Common myeloid progenitor, CD34-positive (primary cell): Measurements from ENCODE around the gene VSX2.
A peak's percentile ranks its signal among the peaks of the same experiment; 100 is the strongest.

ENCODE experiments used
- CTCF ChIA-PET: fragments of 350-600 bp; sonication (Branson Sonifier 250); formaldehyde crosslinking; loops from one replicate; lab custom pipeline; 2021; ENCODE audit warnings: antibody characterized with exemption; lab: Charles Lee
- POLR2A ChIA-PET: fragments of 350-600 bp; sonication (Branson Sonifier 250); formaldehyde crosslinking; loops from one replicate; lab custom pipeline; 2021; ENCODE audit warnings: antibody characterized with exemption; lab: Charles Lee
- DNase-seq, 3 donors: peaks; one replicate each; pipeline versions ENCODE4 v3.0.0 to v3.0.0-alpha.2; 2013
- H3K27ac ChIP-seq, 2 experiments: 1 replicate in 1 of 2; 2 replicates in 1 of 2; pipeline ENCODE4 v1.7.0; 2013; ENCODE audit warnings: inconsistent platforms in 2 of 2, low read length in 2 of 2, mild to moderate bottlenecking in 2 of 2, low read depth in 1 of 2, moderate library complexity in 1 of 2; ENCODE audit not compliant: severe bottlenecking in 2 of 2, insufficient read depth in 1 of 2, poor library complexity in 1 of 2
- H3K27me3 ChIP-seq, 5 experiments: replicated peaks in 2 of 5; 1 replicate in 3 of 5; 2 replicates in 2 of 5; pipeline versions ENCODE4 v1.6.1 to v1.7.0; 2013; ENCODE audit warnings: low read length in 4 of 5, mild to moderate bottlenecking in 2 of 5, moderate library complexity in 2 of 5, inconsistent platforms in 1 of 5; ENCODE audit not compliant: insufficient read depth in 5 of 5, control insufficient read depth in 4 of 5
- H3K36me3 ChIP-seq, 4 experiments: 1 replicate in 2 of 4; 2 replicates in 2 of 4; pipeline versions ENCODE4 v1.6.1 to v1.7.0; 2013; ENCODE audit warnings: low read length in 3 of 4, control low read depth in 1 of 4, mild to moderate bottlenecking in 1 of 4; ENCODE audit not compliant: control insufficient read depth in 4 of 4, insufficient read depth in 4 of 4
- H3K4me1 ChIP-seq, 4 experiments: 1 replicate in 3 of 4; 2 replicates in 1 of 4; pipeline versions ENCODE4 v1.6.1 to v1.7.1; 2013; ENCODE audit warnings: low read length in 3 of 4, mild to moderate bottlenecking in 3 of 4, control low read depth in 1 of 4, inconsistent platforms in 1 of 4, moderate library complexity in 1 of 4; ENCODE audit not compliant: control insufficient read depth in 4 of 4, insufficient read depth in 4 of 4; ENCODE audit errors: control extremely low read depth in 1 of 4
- H3K4me3 ChIP-seq, 7 experiments: 1 replicate in 4 of 7; 2 replicates in 3 of 7; pipeline versions ENCODE4 v1.5.1 to v1.7.0; 2013; ENCODE audit warnings: mild to moderate bottlenecking in 7 of 7, low read length in 6 of 7, moderate library complexity in 6 of 7, inconsistent platforms in 2 of 7, low read depth in 2 of 7, control low read depth in 1 of 7; ENCODE audit not compliant: insufficient read depth in 4 of 7, control insufficient read depth in 1 of 7; ENCODE audit errors: extremely low read depth in 1 of 7
- H3K9me3 ChIP-seq, 5 experiments: 1 replicate in 4 of 5; 2 replicates in 1 of 5; pipeline versions ENCODE4 v1.6.1 to v1.7.1; 2013; ENCODE audit warnings: low read length in 4 of 5, mild to moderate bottlenecking in 2 of 5, inconsistent platforms in 1 of 5, low read depth in 1 of 5, moderate library complexity in 1 of 5; ENCODE audit not compliant: control insufficient read depth in 4 of 5, insufficient read depth in 2 of 5; ENCODE audit errors: control extremely low read depth in 1 of 5
- WGBS: methylation state at CpG from one replicate; pipeline ENCODE4 v1.1.5; 2013; ENCODE audit not compliant: insufficient coverage; 5-methylcytosine and 5-hydroxymethylcytosine counted together

Gene VSX2

DNA sequence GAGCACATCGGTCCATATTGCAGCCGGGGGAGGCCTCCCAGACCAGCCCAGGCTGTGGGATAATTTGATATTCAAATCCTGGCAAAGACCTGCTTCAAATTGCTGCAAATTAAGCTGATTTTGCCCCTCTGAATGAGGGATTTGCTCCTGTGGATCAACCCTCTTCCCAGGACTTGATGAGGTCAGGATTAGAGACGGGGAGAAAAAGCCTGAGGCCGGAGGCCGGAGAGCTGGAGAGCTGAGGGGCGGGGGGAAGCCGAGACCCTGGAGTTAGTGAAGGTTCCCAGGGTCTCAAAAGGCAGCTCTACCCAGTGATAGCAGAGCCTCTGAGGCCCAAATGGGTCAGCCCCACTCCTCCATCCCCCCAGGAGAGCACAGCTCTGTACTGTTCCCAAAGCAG, 17.5 kb upstream of the VSX2 start:
- ChIA-PET POLR2A (no interaction called here), CTCF (interaction anchor here (0.9 kb wide), 1 partner anchor 15 kb away, joined by 4 read pairs; no protein-coding TSS in a partner anchor)
- Histone ChIP-seq H3K4me3 (no peak overlapping the region), H3K27me3 (peaks cover 0 to 22% (median 4%) of the 10 kb centered on the region in 5 experiments), H3K4me1 (peaks cover 0 to 5% (median 1%) of the 10 kb centered on the region in 4 experiments), H3K36me3 (no peaks in the 10 kb centered on the region), H3K9me3 (no peaks in the 10 kb centered on the region), H3K27ac (no peak overlapping the region)
- WGBS = 100% methylated on average over 5 of the region's 7 CpGs
- DNase-seq = no peak

DNA sequence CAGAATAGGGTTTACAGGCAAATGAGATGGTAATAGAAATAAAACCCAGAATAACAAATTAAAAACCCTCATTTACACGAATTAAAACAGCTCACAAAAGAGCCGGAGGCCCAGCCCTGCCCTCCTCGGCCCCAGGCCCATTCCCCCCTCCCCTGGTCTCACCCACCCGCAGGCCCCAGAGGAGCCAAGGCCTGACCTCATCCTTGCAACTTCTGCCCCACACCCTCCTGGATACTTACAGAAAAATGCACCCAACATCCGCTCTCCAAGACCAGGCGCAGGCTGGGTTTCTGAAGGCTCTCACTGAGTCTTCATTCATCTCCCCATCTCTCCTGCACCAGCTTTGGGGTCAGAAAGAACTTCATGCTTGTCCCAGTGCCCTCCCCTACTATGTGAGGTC, 16.2 kb upstream of the VSX2 start:
- peaks cover 0 to 23% (median 4%) of the 10 kb centered on the region in 5 experiments for H3K27me3 ChIP-seq

DNA sequence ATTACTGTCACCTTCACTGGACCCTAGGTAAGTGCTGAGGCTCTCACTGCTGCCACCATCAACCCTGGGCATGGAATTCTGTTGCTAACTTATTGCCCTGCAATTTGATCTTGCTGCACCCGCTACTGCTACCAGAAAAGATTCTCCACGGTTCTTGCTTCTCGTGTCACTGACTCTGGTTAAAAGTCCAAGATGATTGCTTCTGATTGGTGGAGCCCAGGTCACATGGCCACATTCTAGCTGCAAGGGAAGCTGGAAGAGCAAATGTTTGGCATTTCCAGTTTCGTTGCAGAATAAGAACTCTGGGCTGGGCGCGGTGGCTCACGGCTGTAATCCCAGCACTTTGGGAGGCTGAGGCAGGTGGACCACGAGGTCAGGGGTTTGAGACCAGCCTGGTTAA, 7.5 kb upstream of the VSX2 start:
- Histone ChIP-seq H3K4me3 (no peak overlapping the region), H3K4me1 (no peaks in the 10 kb centered on the region), H3K9me3 (peaks cover 0 to 6% (median 5%) of the 10 kb centered on the region in 5 experiments), H3K36me3 (no peaks in the 10 kb centered on the region), H3K27me3 (peaks cover 2 to 47% (median 11%) of the 10 kb centered on the region in 5 experiments), H3K27ac (no peak overlapping the region)
- POLR2A ChIA-PET = interaction anchor here (0.7 kb wide), 1 partner anchor 9 kb away, joined by 3 read pairs; no protein-coding TSS in a partner anchor
- DNase-seq = no peak
- CTCF ChIA-PET = interaction anchor here (1.1 to 3.4 kb wide), 2 partner anchors 13 to 18 kb away, joined by 3 to 9 read pairs; no protein-coding TSS in a partner anchor
- WGBS = 100% methylated on average over 6 of the region's 8 CpGs

More for the DNA sequence above, 16.2 kb upstream of the VSX2 start:
- no peak for DNase-seq
- H3K4me1 ChIP-seq = no peaks in the 10 kb centered on the region
- POLR2A ChIA-PET = no interaction called here
- CTCF ChIA-PET = interaction anchor here (1.1 kb wide), 1 partner anchor 10 kb away, joined by 3 read pairs; no protein-coding TSS in a partner anchor
- no peak overlapping the region for H3K4me3 ChIP-seq
- 97% methylated on average over 5 of the region's 6 CpGs for WGBS
- H3K36me3 ChIP-seq = no peaks in the 10 kb centered on the region
- no peak overlapping the region for H3K27ac ChIP-seq
- no peaks in the 10 kb centered on the region for H3K9me3 ChIP-seq

DNA sequence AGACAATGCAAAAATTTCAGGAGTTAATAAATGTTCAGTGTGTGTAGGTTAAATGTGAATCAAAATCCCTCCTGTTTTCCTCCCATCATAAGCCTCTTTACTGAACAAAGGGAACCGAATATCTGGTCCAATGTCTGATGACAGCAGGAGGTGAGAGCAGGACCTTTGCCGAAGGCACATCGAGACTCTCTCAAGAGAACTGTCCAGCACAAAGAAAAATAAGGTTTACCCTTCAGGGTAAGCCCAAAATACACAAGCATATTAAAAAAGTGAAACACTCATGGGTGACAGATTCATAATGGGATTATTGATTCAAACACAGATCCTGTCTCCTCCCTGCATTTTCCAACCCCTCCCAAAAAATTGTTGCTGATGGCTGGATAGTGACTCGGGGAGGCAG, 4.2 kb upstream of the VSX2 start:
- Histone ChIP-seq H3K27me3 (peaks cover 11 to 71% (median 28%) of the 10 kb centered on the region in 5 experiments), H3K9me3 (peaks cover 0 to 6% (median 5%) of the 10 kb centered on the region in 5 experiments), H3K36me3 (no peaks in the 10 kb centered on the region), H3K4me3 (no peak overlapping the region), H3K27ac (no peak overlapping the region), H3K4me1 (peaks cover 0 to 4% (median 2%) of the 10 kb centered on the region in 4 experiments)
- POLR2A ChIA-PET = no interaction called here
- WGBS = 93% methylated on average over 2 of the region's 4 CpGs
- no peak for DNase-seq
- CTCF ChIA-PET = interaction anchor here (1.6 kb wide), 1 partner anchor 17 kb away, joined by 6 read pairs; no protein-coding TSS in a partner anchor

DNA sequence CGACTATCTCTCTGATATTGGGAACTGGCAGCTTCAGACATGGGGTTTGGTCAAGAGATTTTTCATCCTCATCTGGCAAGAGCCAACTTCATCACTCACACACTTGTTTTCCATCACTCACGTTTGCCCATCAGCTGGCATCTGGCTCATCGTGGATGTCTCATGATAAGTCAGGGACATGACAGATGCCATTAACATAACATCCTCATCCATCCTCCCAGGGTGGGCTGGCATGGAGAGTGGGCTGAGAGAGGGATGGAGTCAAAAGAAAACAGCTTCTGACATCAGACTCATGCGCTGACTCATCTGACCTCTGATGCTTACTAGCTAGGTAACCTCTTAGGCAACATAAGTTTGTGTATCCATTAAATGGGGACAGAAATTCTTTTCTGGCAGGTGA, 1.8 kb upstream of the VSX2 start:
- no peaks in the 10 kb centered on the region for H3K36me3 ChIP-seq
- CTCF ChIA-PET = interaction anchor here (1.3 to 1.8 kb wide), 2 partner anchors 9 to 16 kb away, joined by 4 to 5 read pairs; no protein-coding TSS in a partner anchor
- POLR2A ChIA-PET = no interaction called here
- H3K27ac ChIP-seq = no peak overlapping the region
- H3K9me3 ChIP-seq = peaks cover 0 to 2% (median 0%) of the 10 kb centered on the region in 5 experiments
- peaks cover 0 to 22% (median 17%) of the 10 kb centered on the region in 4 experiments for H3K4me1 ChIP-seq
- peaks cover 10 to 85% (median 39%) of the 10 kb centered on the region in 5 experiments for H3K27me3 ChIP-seq
- WGBS = 81% methylated on average over 3 of the region's 4 CpGs
- no peak for DNase-seq
- H3K4me3 ChIP-seq = no peak overlapping the region

DNA sequence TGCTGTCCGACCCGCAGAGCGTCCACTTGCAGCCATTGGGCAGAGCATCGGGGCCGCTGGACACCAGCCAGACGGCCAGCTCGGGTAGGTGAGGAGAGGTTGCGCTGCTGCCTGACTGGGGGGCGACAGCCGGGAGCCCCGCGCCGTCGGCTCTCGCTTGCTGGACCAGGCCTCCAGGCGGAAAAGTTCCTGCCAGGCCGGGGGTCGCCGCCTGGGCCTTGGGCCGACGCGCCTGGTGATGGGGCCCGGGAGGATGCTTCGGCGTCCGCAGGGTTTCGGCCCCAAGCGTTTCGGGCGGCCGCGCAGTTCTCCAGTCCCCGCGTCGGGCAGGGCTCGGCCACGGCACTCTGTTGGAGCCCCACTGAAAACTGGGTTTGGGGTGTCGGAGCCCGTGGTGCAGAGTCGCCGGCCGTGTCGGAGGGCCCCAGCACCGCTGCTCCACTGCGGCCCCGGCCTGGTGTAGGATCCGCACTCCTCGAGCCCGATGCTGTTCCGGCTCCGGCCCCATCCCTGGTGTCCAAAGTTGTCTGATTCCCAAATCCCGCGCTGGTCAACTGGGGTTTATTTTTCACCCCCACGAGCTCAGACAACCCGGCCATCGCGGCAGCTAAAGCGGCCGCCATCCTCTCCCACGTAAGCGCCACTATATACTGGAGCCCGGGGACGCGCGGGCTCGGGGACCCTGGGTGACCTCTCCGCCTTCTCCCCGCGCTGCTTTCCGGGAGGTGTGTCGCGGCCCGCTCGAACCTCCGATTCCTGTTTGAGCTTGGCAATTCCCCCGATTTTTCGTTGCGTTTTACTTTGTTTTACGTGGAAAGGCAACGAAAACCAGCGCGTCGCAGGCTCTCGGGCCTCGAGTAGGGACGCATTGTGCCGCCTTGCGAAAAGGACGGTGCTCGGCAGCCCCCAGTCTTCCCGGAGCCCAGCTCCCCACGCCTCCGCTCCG, 872 bp downstream of the VSX2 start:
- Histone ChIP-seq H3K27me3 (peaks cover 10 to 95% (median 53%) of the 10 kb centered on the region in 5 experiments), H3K4me1 (peaks cover 0 to 22% (median 17%) of the 10 kb centered on the region in 4 experiments), H3K27ac (no peak overlapping the region), H3K36me3 (no peaks in the 10 kb centered on the region), H3K4me3 (peak overlapping the region in 4 of 7 experiments; percentile 34 to 57 (median 41)), H3K9me3 (peaks cover 0 to 2% (median 0%) of the 10 kb centered on the region in 5 experiments)
- CTCF ChIA-PET = interaction anchor here (0.6 to 0.8 kb wide), 2 partner anchors 10 to 129 kb away, joined by 4 to 5 read pairs; no protein-coding TSS in a partner anchor
- WGBS = 4% methylated on average over 85 of the region's 94 CpGs
- DNase-seq = peak in 2 of 3 donors; percentile 40 to 48
- POLR2A ChIA-PET = no interaction called here
